KG1 (cell line): Measurements from ENCODE around the gene ZNF526.
"Not testable (repeated sequence)": the region's sequence is repeated elsewhere in the genome, so short reads cannot be mapped to it uniquely, and the experiment has no call there.

Experiments
- DNase-seq: peaks from one replicate; lab custom pipeline; 2025; lab: John Stamatoyannopoulos, UW

ZNF526 gene

GRCh38 chr19:42247640-42248199, 27.6 kb downstream of the ZNF526 start:
- DNase-seq = no peak

GRCh38 chr19:42248270-42249148, 28.4 kb downstream of the ZNF526 start:
- no peak for DNase-seq

- DNase-seq = no peak
Measured at GRCh38 chr19:42249149-42249750, 29.1 kb downstream of the ZNF526 start.

- no peak for DNase-seq
Measured at GRCh38 chr19:42249769-42250168, 29.7 kb downstream of the ZNF526 start.

GRCh38 chr19:42250183-42250665, 30.1 kb downstream of the ZNF526 start:
- no peak for DNase-seq

- no peak for DNase-seq
Measured at GRCh38 chr19:42250666-42251531, 30.8 kb downstream of the ZNF526 start.

- no peak for DNase-seq
Measured at GRCh38 chr19:42251572-42252358, 31.7 kb downstream of the ZNF526 start.

- no peak for DNase-seq
Measured at GRCh38 chr19:42252365-42253244, 32.5 kb downstream of the ZNF526 start.

GRCh38 chr19:42253245-42254088, 33.4 kb downstream of the ZNF526 start:
- no peak for DNase-seq

- peak; percentile 19 for DNase-seq
Measured at GRCh38 chr19:42254089-42254849, 34.2 kb downstream of the ZNF526 start.

GRCh38 chr19:42254850-42255765, 35.0 kb downstream of the ZNF526 start, which contains the start of gene ERF:
Gene ERF, minus strand, starts transcription at chr19:42255128. Its CDS starts 129 bp downstream, at chr19:42254999.
- DNase-seq = peak; percentile 77

GRCh38 chr19:42255766-42256745, 35.9 kb downstream of the ZNF526 start:
- DNase-seq = no peak

GRCh38 chr19:42257842-42258241, 37.7 kb downstream of the ZNF526 start:
- not testable (repeated sequence) for DNase-seq

GRCh38 chr19:42261763-42262162, 41.7 kb downstream of the ZNF526 start:
- DNase-seq = no peak

- DNase-seq = not testable (repeated sequence)
Measured at GRCh38 chr19:42266105-42266504, 46.0 kb downstream of the ZNF526 start.
